Measurements from ENCODE around the gene MAP10. TPM values are rescaled to one million over a fixed set of nuclear protein-coding genes. Genes with fewer than 3 reads are reported as not detected.

Gene MAP10
- total and polyA plus RNA-seq, 2 experiments from 2014 or later: 2.9 to 3.3 TPM

- Mint-ChIP-seq H3K4me1 (peaks cover 34% of the 10 kb centered on the region), H3K9me3 (peaks cover 11% of the 10 kb centered on the region), H3K36me3 (ENCODE audit: low read depth) (peaks cover 4% of the 10 kb centered on the region; the same call in 2 of the 3 replicates), H3K27me3 (ENCODE audit: insufficient read depth, low read depth, poor library complexity) (no peaks in the 10 kb centered on the region), H3K27ac (no peak overlapping the region), H3K4me3 (no peak overlapping the region)
- Histone ChIP-seq H3K79me2 (replicated peaks; ENCODE audit: insufficient read depth) (no peaks in the 10 kb centered on the region), H3K36me3 (ENCODE audit: insufficient read depth) (no peaks in the 10 kb centered on the region), H3K27me3 (ENCODE audit: insufficient read depth) (no peaks in the 10 kb centered on the region), H4K20me1 (replicated peaks; ENCODE audit: insufficient read depth) (no peaks in the 10 kb centered on the region), H3K4me3 (no peak overlapping the region), H2AFZ (no peak overlapping the region), H3K27ac (ENCODE audit: low read depth) (no peak overlapping the region), H3F3A (replicated peaks; ENCODE audit: low read depth) (no peaks in the 10 kb centered on the region), H3K4me2 (no peak overlapping the region), H3K9me2 (ENCODE audit: insufficient read depth) (no peaks in the 10 kb centered on the region), H3K4me1 (ENCODE audit: insufficient read depth) (peaks cover 20% of the 10 kb centered on the region)
- ATAC-seq (no peak), DNase-seq (ENCODE audit: low spot score) (no peak)
- no peak for TF ChIP-seq CREB1 (CRISPR knock-in tag; IDR thresholded peaks at IDR 0.05; ENCODE audit: low read depth)
- no peak for TF ChIP-seq JUNB (IDR thresholded peaks at IDR 0.05; ENCODE audit: unreplicated experiment)
- TF ChIP-seq ZNF114 (CRISPR knock-in tag; IDR thresholded peaks at IDR 0.05): no peak
- TF ChIP-seq POLR2AphosphoS5 (IDR thresholded peaks at IDR 0.05; ENCODE audit: low read depth): no peak
- no peak for TF ChIP-seq ETS1 (IDR thresholded peaks at IDR 0.05)
- no peak for TF ChIP-seq EZH2phosphoT487 (IDR thresholded peaks at IDR 0.05; ENCODE audit: unreplicated experiment)
- TF ChIP-seq NANOG (IDR thresholded peaks at IDR 0.05; ENCODE audit: borderline replicate concordance): no peak
- no peak for TF ChIP-seq ZNF462 (CRISPR knock-in tag; IDR thresholded peaks at IDR 0.05)
- no peak for TF ChIP-seq REST (IDR thresholded peaks at IDR 0.05; ENCODE audit: unreplicated experiment)
- no peak for TF ChIP-seq ZNF331 (CRISPR knock-in tag; IDR thresholded peaks at IDR 0.05; ENCODE audit: low read depth)
- no peak for TF ChIP-seq EZH2 (IDR thresholded peaks at IDR 0.05; ENCODE audit: low read depth, unreplicated experiment)
- no peak for TF ChIP-seq STAT1 (IDR thresholded peaks at IDR 0.05; ENCODE audit: unreplicated experiment)
- no peak for TF ChIP-seq CTCF (conservative IDR thresholded peaks at IDR 0.05; ENCODE audit: low read depth in 2 of 2)
These were observed 37.7 kb upstream of the MAP10 start for GRCh38 chr1:232767305-232768074.

All from GM23338 (cell line).